Left lung (tissue), 10 donors: ENCODE results near the gene SLC34A3. TPM values are rescaled to one million over a fixed set of nuclear protein-coding genes. Genes with fewer than 3 reads are reported as not detected.

Experiments
- ATAC-seq: fragments of 200-7000 bp; cut with Tn5 transposase; one replicate; pipeline ENCODE4 v1.9.1; 2020; ENCODE audit warnings: moderate library complexity
- DNase-seq, 4 donors: peaks; one replicate each; pipeline ENCODE4 v3.0.0-alpha.2; 2013 to 2020
- H3K27ac ChIP-seq, 2 donors: fragments of 200-600 bp; sonication (generic) in 1 of 2; one replicate each; pipeline versions ENCODE4 v1.5.0 to v1.8.0; 2020 to 2021
- H3K27me3 ChIP-seq, 2 donors: fragments of 200-600 bp; sonication (generic) in 1 of 2; one replicate each; pipeline versions ENCODE4 v1.5.0 to v1.8.0; 2020 to 2021
- H3K36me3 ChIP-seq, 2 donors: fragments of 200-600 bp; sonication (generic) in 1 of 2; one replicate each; pipeline versions ENCODE4 v1.5.0 to v1.8.0; 2020 to 2021
- H3K4me1 ChIP-seq, 2 donors: fragments of 200-600 bp; one replicate each; pipeline ENCODE4 v1.8.0; 2021
- H3K4me3 ChIP-seq, 2 donors: fragments of 200-600 bp; sonication (generic) in 1 of 2; one replicate each; pipeline versions ENCODE4 v1.5.0 to v1.8.0; 2020 to 2021; ENCODE audit warnings: mild to moderate bottlenecking in 1 of 2
- H3K9me3 ChIP-seq, 2 donors: fragments of 200-600 bp; sonication (generic) in 1 of 2; one replicate each; pipeline versions ENCODE4 v1.5.0 to v1.8.0; 2020 to 2021
- intact Hi-C, 2 donors: fragments of 100-400 bp; cut with DNase I; formaldehyde crosslinking; loops; one replicate each; pipeline versions ENCODE4 v1.11.2 to v1.14.2; 2022
- polyA plus RNA-seq, 6 donors: library from polyadenylated mRNA; unstranded; fragments of 120-200 nt; gene quantifications; one replicate each; pipeline ENCODE4 v1.2.1, GENCODE V29; 2013; ENCODE audit not compliant: insufficient read length in 6 of 6
- total RNA-seq, 2 donors: library from RNA; stranded (reverse); fragmentation: NEBNext Ultra II Directional; extraction: Animal tissue kit (Norgen Biotek cat#: 25700); gene quantifications; one replicate each; pipeline ENCODE4 v1.2.1, GENCODE V29; 2021
- TF ChIP-seq, protein P1 (sequence below), 2 donors: fragments of 200-600 bp; sonication (generic) in 1 of 2; IDR thresholded peaks; one replicate each; pipeline versions ENCODE4 v1.5.0 to v1.8.0; 2021; ENCODE audit warnings: antibody characterized with exemption in 2 of 2
- donor health status: DM: no; HTN: yes; CAD: no.
- donor health status: DM: no; HTN: no; CAD: no.

The SLC34A3 gene
- total and polyA plus RNA-seq, 8 donors: 0.12 to 2.8 (median 1.7) TPM; not detected in 1

DNA sequence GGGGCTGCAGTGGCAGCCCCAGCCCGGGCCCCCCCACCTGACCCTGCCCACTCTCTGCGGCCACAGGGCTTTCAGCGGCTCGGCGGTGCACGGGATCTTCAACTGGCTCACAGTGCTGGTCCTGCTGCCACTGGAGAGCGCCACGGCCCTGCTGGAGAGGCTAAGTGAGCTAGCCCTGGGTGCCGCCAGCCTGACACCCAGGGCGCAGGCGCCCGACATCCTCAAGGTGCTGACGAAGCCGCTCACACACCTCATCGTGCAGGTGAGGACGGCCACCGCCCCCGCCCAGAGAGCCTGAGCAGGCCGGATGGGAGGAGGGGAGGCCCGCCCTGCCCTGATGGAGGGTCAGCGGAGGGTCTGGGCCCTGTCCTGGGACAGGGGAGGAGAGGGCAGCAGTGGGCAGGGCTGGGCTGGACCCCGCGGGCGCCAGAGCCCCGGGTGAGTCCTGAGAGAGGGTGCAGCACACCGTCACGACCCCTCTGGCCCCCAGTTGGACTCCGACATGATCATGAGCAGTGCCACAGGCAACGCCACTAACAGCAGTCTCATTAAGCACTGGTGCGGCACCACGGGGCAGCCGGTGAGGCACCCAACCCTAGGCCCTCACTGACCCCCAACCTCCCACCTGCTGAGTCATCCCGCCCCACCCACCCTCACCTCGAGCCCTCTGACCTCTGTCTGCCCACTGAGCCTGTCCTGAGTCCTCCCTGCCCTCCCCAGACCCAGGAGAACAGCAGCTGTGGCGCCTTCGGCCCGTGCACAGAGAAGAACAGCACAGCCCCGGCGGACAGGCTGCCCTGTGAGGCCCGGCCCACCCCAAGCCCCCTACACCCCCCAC is 2.7 kb downstream of the SLC34A3 start:
- intact Hi-C loops: no loop called here
- Histone ChIP-seq H3K4me1 (peaks cover 7 to 27% of the 10 kb centered on the region in 2 donors), H3K4me3 (no peak overlapping the region), H3K36me3 (no peaks in the 10 kb centered on the region), H3K27me3 (peaks cover 0 to 78% of the 10 kb centered on the region in 2 donors), H3K9me3 (no peaks in the 10 kb centered on the region), H3K27ac (no peak overlapping the region)
- no peak for DNase-seq
- ATAC-seq: no peak
- TF ChIP-seq, protein P1, sequence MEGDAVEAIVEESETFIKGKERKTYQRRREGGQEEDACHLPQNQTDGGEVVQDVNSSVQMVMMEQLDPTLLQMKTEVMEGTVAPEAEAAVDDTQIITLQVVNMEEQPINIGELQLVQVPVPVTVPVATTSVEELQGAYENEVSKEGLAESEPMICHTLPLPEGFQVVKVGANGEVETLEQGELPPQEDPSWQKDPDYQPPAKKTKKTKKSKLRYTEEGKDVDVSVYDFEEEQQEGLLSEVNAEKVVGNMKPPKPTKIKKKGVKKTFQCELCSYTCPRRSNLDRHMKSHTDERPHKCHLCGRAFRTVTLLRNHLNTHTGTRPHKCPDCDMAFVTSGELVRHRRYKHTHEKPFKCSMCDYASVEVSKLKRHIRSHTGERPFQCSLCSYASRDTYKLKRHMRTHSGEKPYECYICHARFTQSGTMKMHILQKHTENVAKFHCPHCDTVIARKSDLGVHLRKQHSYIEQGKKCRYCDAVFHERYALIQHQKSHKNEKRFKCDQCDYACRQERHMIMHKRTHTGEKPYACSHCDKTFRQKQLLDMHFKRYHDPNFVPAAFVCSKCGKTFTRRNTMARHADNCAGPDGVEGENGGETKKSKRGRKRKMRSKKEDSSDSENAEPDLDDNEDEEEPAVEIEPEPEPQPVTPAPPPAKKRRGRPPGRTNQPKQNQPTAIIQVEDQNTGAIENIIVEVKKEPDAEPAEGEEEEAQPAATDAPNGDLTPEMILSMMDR (IDR thresholded peaks at IDR 0.05): no peak

DNA sequence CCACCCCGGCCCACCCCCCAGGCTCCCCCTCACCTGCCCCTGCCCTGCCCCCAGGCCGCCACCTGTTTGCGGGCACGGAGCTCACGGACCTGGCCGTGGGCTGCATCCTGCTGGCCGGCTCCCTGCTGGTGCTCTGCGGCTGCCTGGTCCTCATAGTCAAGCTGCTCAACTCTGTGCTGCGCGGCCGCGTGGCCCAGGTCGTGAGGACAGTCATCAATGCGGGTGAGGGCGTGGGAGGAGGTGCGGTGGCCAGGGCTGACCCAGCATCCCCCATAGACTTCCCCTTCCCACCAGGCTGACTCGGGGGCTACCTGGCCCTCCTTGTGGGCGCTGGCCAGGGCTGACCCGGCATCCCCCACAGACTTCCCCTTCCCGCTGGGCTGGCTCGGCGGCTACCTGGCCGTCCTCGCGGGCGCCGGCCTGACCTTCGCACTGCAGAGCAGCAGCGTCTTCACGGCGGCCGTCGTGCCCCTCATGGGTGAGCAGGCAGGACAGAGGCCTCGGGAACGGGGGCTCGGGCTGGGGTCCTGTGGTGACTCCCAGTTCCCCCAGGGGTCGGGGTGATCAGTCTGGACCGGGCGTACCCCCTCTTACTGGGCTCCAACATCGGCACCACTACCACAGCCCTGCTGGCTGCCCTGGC is 3.5 kb downstream of the SLC34A3 start:
- DNase-seq (no peak), ATAC-seq (no peak)
- TF ChIP-seq, protein P1 (IDR thresholded peaks at IDR 0.05): no peak
- intact Hi-C loops: no loop called here
- Histone ChIP-seq H3K27me3 (peaks cover 0 to 70% of the 10 kb centered on the region in 2 donors), H3K27ac (no peak overlapping the region), H3K4me1 (peaks cover 7 to 36% of the 10 kb centered on the region in 2 donors), H3K9me3 (no peaks in the 10 kb centered on the region), H3K36me3 (no peaks in the 10 kb centered on the region), H3K4me3 (no peak overlapping the region)

DNA sequence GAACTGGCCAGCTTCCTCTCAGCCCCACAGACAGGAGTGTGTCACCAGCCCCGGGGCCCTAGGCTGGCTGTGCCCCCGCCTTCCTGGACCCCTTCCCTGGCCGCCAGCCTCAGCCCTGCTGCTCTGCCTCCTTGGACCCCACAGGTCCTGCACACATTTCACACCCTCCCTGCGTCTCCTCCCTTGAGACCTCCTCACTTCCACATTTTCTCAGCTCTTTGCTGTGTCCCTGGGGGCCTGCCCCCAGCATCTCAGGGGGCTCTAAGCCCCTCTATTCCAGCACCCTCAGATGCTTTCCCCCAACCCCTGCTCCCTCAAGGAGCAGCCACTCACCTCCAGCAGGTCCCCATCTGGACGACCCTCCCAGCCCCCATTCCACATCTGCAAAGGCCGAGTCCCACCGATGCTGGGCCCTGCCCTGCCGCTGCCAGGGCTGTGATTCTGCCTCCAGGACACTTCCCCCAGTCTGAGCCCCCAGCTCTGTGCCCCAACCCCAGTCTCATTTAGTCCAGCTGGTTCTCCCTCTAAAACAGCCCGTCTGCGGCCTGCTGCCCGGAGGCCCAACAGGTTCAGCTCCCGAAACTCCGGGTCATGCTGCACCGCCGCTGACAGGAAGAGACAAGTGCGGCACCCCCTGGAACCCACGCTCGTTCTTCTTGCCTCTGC is 4.2 kb downstream of the SLC34A3 start:
- H3K27ac ChIP-seq: no peak overlapping the region
- no peaks in the 10 kb centered on the region for H3K9me3 ChIP-seq
- TF ChIP-seq, protein P1 (IDR thresholded peaks at IDR 0.05): no peak
- intact Hi-C loops: no loop called here
- no peaks in the 10 kb centered on the region for H3K36me3 ChIP-seq
- DNase-seq (no peak), ATAC-seq (no peak)
- peaks cover 7 to 43% of the 10 kb centered on the region in 2 donors for H3K4me1 ChIP-seq
- peaks cover 0 to 63% of the 10 kb centered on the region in 2 donors for H3K27me3 ChIP-seq
- no peak overlapping the region for H3K4me3 ChIP-seq

DNA sequence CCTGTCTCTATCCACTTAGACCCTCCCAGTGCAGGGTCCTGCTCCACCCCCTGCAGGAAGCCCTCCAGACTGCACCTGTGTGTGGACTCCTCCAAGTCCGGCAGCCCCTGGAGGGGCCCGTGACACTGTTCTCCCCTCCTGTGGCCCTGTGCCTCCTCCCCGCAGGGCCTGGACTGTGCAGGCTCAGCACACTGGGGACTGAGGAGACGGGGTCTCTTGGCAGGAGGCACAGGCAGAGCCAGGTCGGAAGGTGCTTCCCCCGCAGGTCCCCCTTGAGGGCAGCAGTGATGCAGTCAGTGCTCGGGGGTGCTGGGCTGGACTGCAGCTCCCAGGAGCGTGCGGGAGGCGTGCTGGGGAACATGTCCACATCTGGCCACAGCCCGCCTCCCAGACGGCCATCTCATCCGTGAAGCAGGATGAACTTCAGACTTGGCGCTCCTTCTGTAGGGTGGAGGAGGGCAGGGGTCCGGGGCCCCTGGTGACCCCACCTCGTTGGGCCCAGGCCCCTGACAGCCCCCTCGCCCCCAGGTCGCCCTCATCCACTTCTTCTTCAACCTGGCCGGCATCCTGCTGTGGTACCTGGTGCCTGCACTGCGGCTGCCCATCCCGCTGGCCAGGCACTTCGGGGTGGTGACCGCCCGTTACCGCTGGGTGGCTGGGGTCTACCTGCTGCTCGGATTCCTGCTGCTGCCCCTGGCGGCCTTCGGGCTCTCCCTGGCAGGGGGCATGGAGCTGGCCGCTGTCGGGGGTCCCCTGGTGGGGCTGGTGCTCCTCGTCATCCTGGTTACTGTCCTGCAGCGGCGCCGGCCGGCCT is 4.9 kb downstream of the SLC34A3 start:
- Histone ChIP-seq H3K36me3 (no peaks in the 10 kb centered on the region), H3K4me3 (peak overlapping the region in 1 of 2 donors; percentile 16), H3K4me1 (peaks cover 7 to 49% of the 10 kb centered on the region in 2 donors), H3K27ac (no peak overlapping the region), H3K9me3 (no peaks in the 10 kb centered on the region), H3K27me3 (peaks cover 0 to 55% of the 10 kb centered on the region in 2 donors)
- ATAC-seq (no peak), DNase-seq (no peak)
- TF ChIP-seq, protein P1 (IDR thresholded peaks at IDR 0.05): no peak
- intact Hi-C loops: no loop called here
